ENCODE measurements around the gene PLXNA4. TPM values are rescaled to one million over a fixed set of nuclear protein-coding genes. Genes with fewer than 3 reads are reported as not detected.

Gene PLXNA4
- total RNA-seq, 2 experiments from 2014 or later: 1.2 to 1.4 TPM

- Mint-ChIP-seq H3K4me3 (no peak overlapping the region), H3K9me3 (no peaks in the 10 kb centered on the region), H3K4me1 (peaks cover 15% of the 10 kb centered on the region), H3K27me3 (peaks cover 46% of the 10 kb centered on the region), H3K27ac (no peak overlapping the region), H3K36me3 (ENCODE audit: low read depth) (no peaks in the 10 kb centered on the region)
- no peak for DNase-seq
- ChIA-PET CTCF (interaction anchor here (0.7 to 8.5 kb wide), 10 partner anchors 7 to 261 kb away, joined by 3 to 162 read pairs (median 5); no protein-coding TSS in a partner anchor), POLR2A (interaction anchor here (1.5 kb wide), 1 partner anchor 185 kb away, joined by 5 read pairs; no protein-coding TSS in a partner anchor)
Observed at GRCh38 chr7:132579260-132579899, 3.1 kb upstream of the PLXNA4 start.

DNA sequence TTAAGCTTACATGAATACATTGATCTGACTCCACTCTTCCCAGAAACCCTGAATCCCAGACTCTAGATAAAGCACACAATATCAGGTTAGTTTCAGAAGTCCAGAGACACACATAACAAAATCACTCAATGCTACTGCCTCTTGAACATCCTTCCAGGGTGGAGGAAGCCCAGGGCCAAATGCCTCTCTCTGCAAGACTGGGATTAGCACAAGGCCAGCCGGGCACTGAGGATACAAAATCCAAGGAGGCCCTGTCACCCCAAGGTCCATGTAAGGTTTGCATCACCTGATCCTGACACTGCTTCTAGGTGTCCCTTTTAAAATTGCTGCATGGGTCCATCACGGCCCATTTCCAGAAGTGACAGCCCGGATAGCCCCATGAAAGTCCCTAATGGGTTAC lies 2.6 kb upstream of the PLXNA4 start:
- H3K27me3 Mint-ChIP-seq: peaks cover 49% of the 10 kb centered on the region
- no peak for DNase-seq
- ChIA-PET POLR2A (no interaction called here), CTCF (interaction anchor here (0.7 to 8.5 kb wide), 6 partner anchors 8 to 260 kb away, joined by 3 to 162 read pairs (median 5); no protein-coding TSS in a partner anchor)
- H3K27ac Mint-ChIP-seq: no peak overlapping the region
- H3K36me3 Mint-ChIP-seq (ENCODE audit: low read depth): no peaks in the 10 kb centered on the region
- no peaks in the 10 kb centered on the region for H3K9me3 Mint-ChIP-seq
- peaks cover 15% of the 10 kb centered on the region for H3K4me1 Mint-ChIP-seq
- no peak overlapping the region for H3K4me3 Mint-ChIP-seq

GRCh38 chr7:132578050-132578370 lies 1.7 kb upstream of the PLXNA4 start:
- CTCF ChIA-PET: interaction anchor here (1.4 to 8.5 kb wide), 4 partner anchors 8 to 259 kb away, joined by 4 to 162 read pairs (median 71); no protein-coding TSS in a partner anchor
- H3K4me3 Mint-ChIP-seq: peak overlapping the region; percentile 32
- peaks cover 15% of the 10 kb centered on the region for H3K4me1 Mint-ChIP-seq
- peaks cover 57% of the 10 kb centered on the region for H3K27me3 Mint-ChIP-seq
- no peaks in the 10 kb centered on the region for H3K9me3 Mint-ChIP-seq
- POLR2A ChIA-PET: no interaction called here
- no peak overlapping the region for H3K27ac Mint-ChIP-seq
- DNase-seq: no peak
- H3K36me3 Mint-ChIP-seq (ENCODE audit: low read depth): no peaks in the 10 kb centered on the region

GRCh38 chr7:132577206-132578049 lies 1.2 kb upstream of the PLXNA4 start:
- no peaks in the 10 kb centered on the region for H3K36me3 Mint-ChIP-seq (ENCODE audit: low read depth)
- peaks cover 15% of the 10 kb centered on the region for H3K4me1 Mint-ChIP-seq
- POLR2A ChIA-PET: no interaction called here
- DNase-seq: no peak
- no peaks in the 10 kb centered on the region for H3K9me3 Mint-ChIP-seq
- peaks cover 63% of the 10 kb centered on the region for H3K27me3 Mint-ChIP-seq
- CTCF ChIA-PET: interaction anchor here (0.9 to 8.5 kb wide), 4 partner anchors 8 to 259 kb away, joined by 3 to 162 read pairs (median 5); no protein-coding TSS in a partner anchor
- no peak overlapping the region for H3K27ac Mint-ChIP-seq
- H3K4me3 Mint-ChIP-seq: peak overlapping the region; percentile 32

- peaks cover 70% of the 10 kb centered on the region for H3K27me3 Mint-ChIP-seq
- CTCF ChIA-PET: interaction anchor here (0.9 to 8.5 kb wide), 2 partner anchors 181 to 258 kb away, joined by 3 to 162 read pairs; no protein-coding TSS in a partner anchor
- no peaks in the 10 kb centered on the region for H3K36me3 Mint-ChIP-seq (ENCODE audit: low read depth)
- H3K9me3 Mint-ChIP-seq: no peaks in the 10 kb centered on the region
- H3K27ac Mint-ChIP-seq: no peak overlapping the region
- no peak overlapping the region for H3K4me3 Mint-ChIP-seq
- no peak for DNase-seq
- POLR2A ChIA-PET: no interaction called here
- H3K4me1 Mint-ChIP-seq: peaks cover 15% of the 10 kb centered on the region
Observed at GRCh38 chr7:132576721-132577085, 433 bp upstream of the PLXNA4 start.

- ChIA-PET CTCF (interaction anchor here (8.5 kb wide), 1 partner anchor 180 kb away, joined by 162 read pairs; no protein-coding TSS in a partner anchor), POLR2A (no interaction called here)
- Mint-ChIP-seq H3K36me3 (ENCODE audit: low read depth) (no peaks in the 10 kb centered on the region), H3K4me3 (peak overlapping the region; percentile 4), H3K9me3 (no peaks in the 10 kb centered on the region), H3K27me3 (peaks cover 81% of the 10 kb centered on the region), H3K27ac (no peak overlapping the region), H3K4me1 (peaks cover 15% of the 10 kb centered on the region)
- no peak for DNase-seq
Observed at GRCh38 chr7:132575419-132575981, 770 bp downstream of the PLXNA4 start.

- Mint-ChIP-seq H3K4me3 (no peak overlapping the region), H3K4me1 (peaks cover 15% of the 10 kb centered on the region), H3K27ac (no peak overlapping the region), H3K27me3 (peaks cover 81% of the 10 kb centered on the region), H3K36me3 (ENCODE audit: low read depth) (no peaks in the 10 kb centered on the region), H3K9me3 (no peaks in the 10 kb centered on the region)
- CTCF ChIA-PET: interaction anchor here (2.3 kb wide), 1 partner anchor 255 kb away, joined by 12 read pairs; no protein-coding TSS in a partner anchor
- DNase-seq: no peak
- POLR2A ChIA-PET: no interaction called here
Observed at GRCh38 chr7:132574223-132574622, 2.0 kb downstream of the PLXNA4 start.

- ChIA-PET POLR2A (interaction anchor here (0.9 kb wide), 1 partner anchor 142 kb away, joined by 3 read pairs; no protein-coding TSS in a partner anchor), CTCF (interaction anchor here (2.3 kb wide), 1 partner anchor 255 kb away, joined by 12 read pairs; no protein-coding TSS in a partner anchor)
- Mint-ChIP-seq H3K36me3 (ENCODE audit: low read depth) (no peaks in the 10 kb centered on the region), H3K4me3 (no peak overlapping the region), H3K9me3 (no peaks in the 10 kb centered on the region), H3K4me1 (peaks cover 15% of the 10 kb centered on the region), H3K27me3 (peaks cover 79% of the 10 kb centered on the region), H3K27ac (no peak overlapping the region)
- DNase-seq: no peak
Observed at GRCh38 chr7:132573251-132573955, 2.9 kb downstream of the PLXNA4 start.

GRCh38 chr7:132572526-132572925 lies 3.7 kb downstream of the PLXNA4 start:
- H3K4me3 Mint-ChIP-seq: no peak overlapping the region

GRCh38 chr7:132571970-132572369 lies 4.3 kb downstream of the PLXNA4 start:
- Mint-ChIP-seq H3K36me3 (ENCODE audit: low read depth) (no peaks in the 10 kb centered on the region), H3K27ac (no peak overlapping the region), H3K9me3 (no peaks in the 10 kb centered on the region), H3K4me3 (no peak overlapping the region), H3K4me1 (peaks cover 7% of the 10 kb centered on the region), H3K27me3 (peaks cover 82% of the 10 kb centered on the region)
- ChIA-PET POLR2A (no interaction called here), CTCF (no interaction called here)
- DNase-seq: no peak

More at GRCh38 chr7:132572526-132572925, 3.7 kb downstream of the PLXNA4 start:
- DNase-seq: no peak
- CTCF ChIA-PET: interaction anchor here (0.6 to 0.7 kb wide), 2 partner anchors 128 to 626 kb away, joined by 3 read pairs; no protein-coding TSS in a partner anchor
- Mint-ChIP-seq H3K27me3 (peaks cover 78% of the 10 kb centered on the region), H3K4me1 (peaks cover 9% of the 10 kb centered on the region), H3K27ac (no peak overlapping the region), H3K9me3 (no peaks in the 10 kb centered on the region), H3K36me3 (ENCODE audit: low read depth) (no peaks in the 10 kb centered on the region)
- POLR2A ChIA-PET: interaction anchor here (0.9 kb wide), 1 partner anchor 141 kb away, joined by 3 read pairs; no protein-coding TSS in a partner anchor

- peaks cover 86% of the 10 kb centered on the region for H3K27me3 Mint-ChIP-seq
- H3K4me1 Mint-ChIP-seq: peaks cover 2% of the 10 kb centered on the region
- no peak for DNase-seq
- POLR2A ChIA-PET: no interaction called here
- H3K27ac Mint-ChIP-seq: no peak overlapping the region
- H3K9me3 Mint-ChIP-seq: no peaks in the 10 kb centered on the region
- H3K36me3 Mint-ChIP-seq (ENCODE audit: low read depth): no peaks in the 10 kb centered on the region
- H3K4me3 Mint-ChIP-seq: no peak overlapping the region
- CTCF ChIA-PET: interaction anchor here (1.3 to 1.4 kb wide), 2 partner anchors 8 to 11 kb away, joined by 4 to 5 read pairs; no protein-coding TSS in a partner anchor
Observed at GRCh38 chr7:132569884-132570614, 6.2 kb downstream of the PLXNA4 start.

DNA sequence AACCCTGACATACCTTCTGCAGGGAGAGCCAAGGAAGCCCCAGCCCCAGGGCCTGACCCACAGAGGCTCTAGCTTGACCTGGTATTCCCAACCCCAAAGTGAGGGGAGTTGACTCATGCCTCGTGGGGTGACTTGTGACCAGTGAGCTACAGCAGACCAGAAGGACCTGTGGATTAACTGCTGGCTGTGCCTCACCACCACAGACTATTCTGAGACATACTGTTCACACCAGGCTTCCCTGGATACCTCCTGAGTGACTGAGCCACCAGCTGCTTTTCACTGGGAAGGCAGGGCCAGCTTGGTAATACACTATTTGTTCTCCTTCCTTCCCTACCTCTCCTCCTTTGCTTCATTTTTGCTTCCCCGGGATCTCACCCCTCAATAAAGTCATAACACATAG lies 7.3 kb downstream of the PLXNA4 start:
- H3K9me3 Mint-ChIP-seq: no peaks in the 10 kb centered on the region
- no peak overlapping the region for H3K27ac Mint-ChIP-seq

More for the DNA sequence above, 7.3 kb downstream of the PLXNA4 start:
- DNase-seq: no peak
- Mint-ChIP-seq H3K36me3 (ENCODE audit: low read depth) (no peaks in the 10 kb centered on the region), H3K27me3 (peaks cover 83% of the 10 kb centered on the region), H3K4me1 (no peaks in the 10 kb centered on the region), H3K4me3 (no peak overlapping the region)
- ChIA-PET POLR2A (no interaction called here), CTCF (interaction anchor here (1.4 kb wide), 1 partner anchor 9 kb away, joined by 4 read pairs; no protein-coding TSS in a partner anchor)
